ENCODE results near the gene STARD3.

The STARD3 gene

GRCh38 chr17:39604911-39605491 is 31.9 kb upstream of the STARD3 start:
- DNase-seq, result no peak

DNA sequence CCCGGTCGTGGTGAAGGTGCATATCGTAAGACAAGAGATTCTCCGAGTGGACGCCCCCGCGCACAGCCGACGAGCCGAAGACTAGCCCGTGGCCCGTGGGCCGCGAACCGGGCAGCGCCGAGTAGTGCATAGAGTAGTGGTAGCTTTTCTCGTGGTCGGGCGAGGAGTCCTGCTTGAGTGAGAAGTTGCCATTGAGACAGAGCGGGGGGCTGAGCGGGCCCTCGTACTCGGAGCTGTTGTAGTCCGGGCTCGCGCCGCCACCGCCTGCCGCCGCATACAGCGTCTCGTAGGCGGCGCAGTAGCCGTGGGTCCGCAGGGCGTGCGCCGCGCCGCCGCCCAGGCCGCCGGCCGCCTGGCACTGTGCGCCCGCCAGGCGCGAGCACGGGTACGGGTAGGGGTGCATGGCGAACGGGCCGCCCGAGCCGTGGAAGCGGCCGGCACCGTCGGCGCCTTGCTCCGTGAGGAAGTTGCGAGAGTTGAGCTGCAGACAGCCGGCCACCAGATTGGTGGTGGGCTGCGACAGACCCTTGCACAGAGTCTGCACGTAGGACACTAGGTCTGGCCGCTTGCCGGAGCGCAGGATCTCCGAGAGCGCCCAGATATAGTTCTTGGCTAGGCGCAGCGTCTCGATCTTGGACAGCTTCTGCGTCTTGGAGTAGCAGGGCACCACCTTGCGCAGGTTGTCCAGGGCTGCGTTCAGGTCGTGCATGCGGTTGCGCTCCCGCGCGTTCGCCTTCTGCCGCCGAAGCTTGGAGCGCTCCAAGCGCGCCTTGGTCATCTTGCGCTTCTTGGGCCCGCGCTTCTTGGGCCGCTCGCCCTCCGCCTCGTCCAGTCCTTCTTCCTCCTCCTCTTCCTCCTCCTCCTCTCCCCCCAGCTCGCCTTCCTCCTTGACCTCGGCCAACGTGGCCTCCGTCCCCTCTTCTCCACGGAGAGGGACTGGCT is 31.2 kb upstream of the STARD3 start:
- no peak for DNase-seq

DNA sequence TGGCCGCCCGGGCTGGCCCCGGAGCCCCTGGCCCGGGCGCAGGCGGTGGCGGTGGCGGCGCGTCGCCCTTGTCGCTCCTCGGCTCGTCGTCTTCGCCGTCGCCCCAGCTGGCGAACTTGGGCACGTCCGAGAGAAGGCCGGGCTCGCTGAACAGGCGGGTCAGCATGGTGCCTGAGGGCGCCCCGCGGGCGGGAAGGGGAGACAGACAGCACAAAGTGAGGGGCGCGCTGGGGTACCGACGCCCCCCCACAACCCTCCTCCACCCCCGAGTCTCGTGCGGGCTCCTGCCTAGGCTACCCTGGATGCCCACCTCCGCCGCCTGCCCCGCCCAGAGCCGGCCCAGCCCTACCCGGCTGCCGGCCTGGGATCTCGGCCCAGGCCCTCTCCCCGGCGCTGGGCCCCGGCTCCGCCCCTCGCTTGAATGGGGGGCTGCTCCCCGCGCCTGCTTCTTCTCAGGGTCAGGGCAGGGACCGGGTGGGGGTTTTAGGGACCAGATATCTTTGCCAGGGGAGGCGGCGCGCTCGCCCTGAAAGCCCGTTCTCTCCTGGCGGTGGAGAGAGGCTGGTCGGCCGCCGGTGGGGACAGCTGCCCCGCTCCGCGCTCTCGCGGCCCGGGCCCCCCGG is 30.4 kb upstream of the STARD3 start:
- DNase-seq, result no peak

- DNase-seq, result no peak
Measured at GRCh38 chr17:39607057-39607850, 29.7 kb upstream of the STARD3 start.

DNA sequence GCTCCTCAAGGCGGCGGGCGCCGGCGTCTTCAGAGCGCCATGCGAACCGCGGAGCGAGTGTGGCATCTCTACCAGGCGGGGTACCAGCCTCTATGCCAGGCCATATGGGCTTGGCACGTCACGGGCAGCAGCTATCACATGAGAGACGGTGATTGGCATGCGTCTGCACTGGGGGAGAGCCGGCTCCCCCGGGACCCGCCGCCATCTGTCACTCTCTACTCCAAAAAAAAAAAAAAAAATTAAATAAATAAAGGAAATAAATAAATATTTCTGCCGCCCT is 29.2 kb upstream of the STARD3 start, which contains the start of gene NEUROD2:
NEUROD2 (minus strand) TSS at position 70 of the 280 bp plus-strand sequence. CDS start 1,321 bp downstream, outside the sequence.
- no peak for DNase-seq

DNA sequence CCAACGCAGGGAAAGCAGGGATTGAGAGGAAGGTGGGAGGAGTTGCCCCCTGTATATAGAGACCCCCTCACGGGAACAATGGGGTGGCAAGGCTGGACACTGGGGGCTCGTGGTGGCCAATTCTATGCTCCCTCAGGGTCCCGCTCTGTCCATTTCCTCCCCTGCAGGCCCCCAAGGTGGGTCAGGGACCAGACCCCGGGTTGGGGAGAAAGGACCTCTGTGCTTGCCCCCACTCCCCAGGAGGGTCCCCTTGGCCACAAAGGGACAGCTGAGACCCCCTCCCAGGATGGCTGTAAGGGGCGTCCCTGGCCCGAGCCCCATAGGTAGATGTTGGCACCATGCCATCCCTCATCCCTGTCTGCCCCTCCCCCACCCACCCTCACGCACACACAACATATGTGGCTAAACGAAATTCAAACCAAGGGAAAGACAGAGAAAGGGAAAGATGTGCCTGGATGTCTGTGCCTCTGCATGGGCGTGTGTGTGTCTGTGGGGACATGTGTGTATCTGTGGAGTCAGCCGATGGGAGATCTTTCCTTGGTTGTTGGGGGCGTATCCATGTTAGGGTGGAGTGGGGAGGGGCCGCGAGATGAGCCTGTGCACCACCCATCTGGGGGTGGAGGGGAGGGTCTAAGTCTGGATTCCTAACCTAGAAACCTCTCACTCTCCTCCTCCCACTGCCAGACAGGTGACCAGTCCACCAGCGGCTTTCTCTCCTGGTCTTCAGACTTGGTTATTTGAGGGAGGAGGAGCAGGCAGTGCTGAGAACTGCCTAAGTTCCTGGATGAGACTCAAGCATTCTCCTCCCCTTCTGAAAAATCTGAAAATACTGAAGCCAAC is 28.6 kb upstream of the STARD3 start:
- no peak for DNase-seq

DNA sequence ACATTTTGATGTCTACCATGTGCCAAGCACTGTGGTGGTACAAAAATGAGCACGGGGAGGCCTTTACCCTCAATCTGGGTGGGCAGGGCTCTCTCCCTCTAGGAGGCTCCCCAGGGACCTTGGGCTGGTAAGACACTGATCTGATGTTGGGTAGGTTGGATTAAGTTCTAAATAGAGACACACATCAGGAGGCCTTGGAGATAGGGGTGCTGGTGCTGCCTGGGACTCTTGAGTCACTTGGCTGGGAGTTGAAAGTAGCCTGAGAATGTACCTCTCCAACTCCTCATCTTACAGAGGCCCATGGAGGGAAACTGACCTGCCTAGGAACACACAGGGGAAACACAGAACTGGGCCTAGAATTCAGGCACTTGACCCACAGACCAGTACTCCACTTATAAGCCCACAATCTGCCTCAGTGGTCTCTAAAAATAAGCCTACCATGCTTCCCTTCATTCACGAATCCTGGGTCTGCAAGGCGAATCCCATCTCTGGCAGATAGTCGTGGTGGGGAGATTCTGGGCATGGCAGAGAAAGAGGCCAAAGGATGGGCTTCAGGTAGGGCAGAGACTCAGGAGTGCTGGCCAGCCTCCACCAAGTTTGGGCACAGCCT is 27.4 kb upstream of the STARD3 start:
- no peak for DNase-seq

DNA sequence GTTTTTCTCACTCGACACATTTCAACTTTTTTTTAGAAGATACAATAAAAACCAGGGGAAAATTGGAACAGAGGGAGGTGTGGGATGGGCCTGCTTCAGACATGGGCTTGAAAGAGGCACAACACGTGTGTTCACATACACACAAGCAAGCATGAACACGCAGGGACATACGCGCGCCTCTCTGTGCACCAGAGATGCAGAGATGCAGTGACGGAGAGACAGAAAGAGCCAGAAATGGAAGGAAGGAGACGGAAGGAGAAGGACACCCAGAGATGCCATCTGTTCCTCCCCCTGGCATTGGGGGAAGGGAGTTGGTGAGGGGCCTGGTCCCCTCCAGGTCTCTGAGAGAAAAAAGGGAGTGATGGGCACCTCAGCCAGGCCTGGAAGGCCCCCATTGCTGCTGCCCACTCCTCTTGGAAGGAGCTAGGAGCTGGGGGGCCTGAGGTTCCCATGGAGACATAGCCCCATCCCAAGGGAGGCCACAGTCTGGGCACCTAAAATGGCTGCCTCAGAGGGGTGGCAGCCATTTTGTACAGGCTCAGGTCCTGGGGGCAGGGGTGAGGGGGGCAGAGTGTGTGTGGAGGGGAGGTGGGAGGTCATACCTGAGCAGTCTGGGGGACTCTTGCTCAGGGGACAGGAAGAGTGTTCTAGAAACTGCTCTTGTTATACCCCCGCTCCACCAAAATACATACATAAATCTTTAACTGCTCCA is 25.4 kb upstream of the STARD3 start:
- no peak for DNase-seq

- no peak for DNase-seq
Measured at GRCh38 chr17:39612291-39612894, 24.6 kb upstream of the STARD3 start.

DNA sequence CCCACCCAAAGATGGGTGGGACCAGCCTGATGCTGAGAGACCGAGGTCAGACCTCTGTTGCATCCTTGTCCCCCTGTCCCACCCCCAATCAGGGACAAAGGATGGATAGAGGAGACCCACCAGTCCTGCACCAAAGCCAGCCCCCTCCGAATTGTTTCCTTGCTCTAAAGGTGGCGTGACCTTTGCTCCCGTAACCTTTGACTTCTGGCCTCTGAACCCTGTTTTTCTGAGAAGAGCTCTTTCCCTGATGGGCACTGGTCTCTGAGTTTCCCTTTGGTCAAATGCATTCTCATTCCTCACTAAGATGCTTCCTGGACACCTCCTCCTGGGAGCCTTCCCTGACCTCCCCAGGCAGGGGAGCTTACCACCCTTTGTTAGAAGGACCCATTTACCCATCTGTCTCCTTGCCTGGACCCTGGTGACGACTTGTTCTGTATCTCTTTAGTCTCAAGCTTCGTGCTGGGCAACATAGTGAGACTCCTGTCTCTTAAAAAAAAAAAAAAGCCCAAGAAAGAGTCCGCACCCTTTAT is 23.9 kb upstream of the STARD3 start:
- DNase-seq, result no peak

GRCh38 chr17:39614545-39615157 is 22.3 kb upstream of the STARD3 start:
- no peak for DNase-seq

- DNase-seq, result no peak
Measured at GRCh38 chr17:39615434-39615833, 21.5 kb upstream of the STARD3 start.

- DNase-seq, result no peak
Measured at GRCh38 chr17:39617100-39617445, 19.9 kb upstream of the STARD3 start.

DNA sequence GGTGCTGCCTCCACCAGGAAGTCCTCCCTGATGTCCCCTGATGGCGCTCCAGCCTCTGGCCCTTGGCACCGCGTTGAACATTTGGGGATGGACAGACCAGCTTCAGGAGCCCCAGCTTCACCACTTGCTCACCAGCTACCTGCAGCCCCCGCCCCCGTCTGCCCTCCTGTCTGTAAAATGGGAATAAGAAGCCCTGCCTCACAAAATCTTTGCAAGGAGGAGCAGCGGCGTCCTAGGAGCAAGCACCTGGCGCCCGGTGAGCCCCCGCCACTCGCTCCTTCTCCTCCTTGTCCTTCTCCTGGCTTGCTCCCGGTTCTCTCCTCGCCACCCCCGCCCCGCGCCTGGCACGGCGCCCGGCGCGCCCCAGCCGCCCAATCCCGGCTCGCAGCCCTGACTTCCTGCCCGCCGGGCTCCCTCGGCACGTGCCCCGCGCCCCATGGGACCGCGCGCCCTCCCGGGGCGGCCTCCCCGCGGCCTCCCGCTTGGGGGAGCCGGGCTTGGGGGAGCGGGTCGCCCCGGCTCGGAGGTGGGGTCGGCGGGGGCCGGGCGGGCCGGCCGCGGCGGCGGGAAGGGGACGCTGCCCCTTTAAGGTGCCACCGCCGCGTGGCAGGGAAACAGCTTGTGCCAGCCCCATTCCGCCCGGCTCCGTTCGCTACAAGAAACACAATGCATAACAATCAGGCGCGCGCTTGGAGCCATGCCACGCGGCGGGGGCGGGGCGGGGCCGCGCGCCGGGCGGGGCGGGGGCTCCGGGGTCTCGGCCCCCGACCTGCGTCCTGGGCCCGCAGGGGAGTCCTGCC is 19.3 kb upstream of the STARD3 start:
- DNase-seq, result peak; percentile 61

DNA sequence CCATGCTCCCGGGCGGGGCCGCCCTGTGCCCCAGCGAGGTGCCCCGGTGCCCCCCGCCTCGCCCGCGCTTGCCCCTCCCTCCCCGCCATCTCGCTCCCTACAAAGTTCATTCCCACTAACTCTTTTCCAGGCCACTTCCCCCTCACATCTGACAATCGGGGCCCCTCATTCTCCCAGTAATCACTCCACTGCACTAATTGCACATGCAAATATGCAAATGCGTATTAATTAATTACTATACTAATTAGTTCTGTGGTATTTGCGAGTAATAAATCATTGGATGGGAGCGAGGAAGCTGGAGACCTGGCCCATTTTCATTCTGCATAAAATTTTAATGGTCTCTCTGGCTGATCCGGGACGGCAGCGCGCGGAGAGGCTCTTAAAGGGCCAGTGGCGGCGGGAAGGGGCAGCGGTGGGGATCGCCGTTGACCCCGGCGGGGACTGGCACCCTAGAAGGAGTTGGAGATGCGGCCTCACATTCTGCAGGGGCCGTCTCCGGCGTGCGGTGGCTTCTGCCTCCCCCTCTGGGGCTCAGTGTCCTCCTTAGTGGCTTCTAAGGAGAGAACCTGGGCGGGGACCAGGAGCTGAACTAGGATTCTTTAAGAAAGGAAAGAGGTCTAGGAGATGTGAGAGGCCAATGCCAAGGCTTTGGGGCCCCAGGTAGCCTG is 18.6 kb upstream of the STARD3 start:
- no peak for DNase-seq

DNA sequence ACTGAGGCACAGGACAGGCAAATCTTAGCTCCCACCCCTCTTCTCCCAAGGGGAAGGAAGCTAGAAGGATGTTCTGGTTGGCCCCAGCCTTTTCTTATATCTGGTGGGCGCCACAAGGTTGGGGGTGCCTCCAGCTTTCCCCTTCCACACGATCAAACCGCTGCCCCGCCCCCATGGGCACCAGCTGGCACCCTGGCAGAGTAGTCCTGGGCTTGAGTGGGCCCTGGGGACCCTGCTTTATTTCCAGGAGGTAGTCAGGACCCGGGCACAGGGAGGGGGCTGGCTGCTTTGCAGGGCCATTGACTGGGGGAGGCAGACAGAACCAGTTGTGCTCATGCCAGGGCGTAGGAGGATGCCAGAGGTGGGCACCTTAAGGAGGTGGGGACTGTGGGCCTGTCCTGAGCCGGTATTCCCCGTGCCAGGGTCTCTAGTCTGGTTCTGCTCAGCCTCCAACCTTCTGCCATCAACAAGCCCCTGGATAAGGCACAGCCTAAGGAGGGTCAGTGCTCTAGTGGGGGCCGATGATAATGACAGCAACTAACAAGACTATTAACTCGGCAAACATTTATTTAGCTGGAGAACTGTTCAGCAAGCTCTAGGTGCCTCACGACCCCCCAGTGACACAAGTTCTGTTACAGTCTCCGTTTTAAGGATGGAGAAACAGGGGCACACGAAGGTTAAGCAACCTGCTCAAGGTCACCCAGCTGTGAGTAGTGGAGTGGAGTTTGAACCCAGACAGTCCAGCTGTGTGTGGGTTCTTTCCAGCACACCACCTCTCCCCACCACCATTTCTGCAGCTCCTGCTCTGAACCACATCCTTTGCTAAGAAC is 17.8 kb upstream of the STARD3 start:
- DNase-seq, result no peak

GRCh38 chr17:39619786-39620101 is 17.2 kb upstream of the STARD3 start:
- no peak for DNase-seq

All from NCI-H2227 treated with DMSO at 0.1 percent for 48 hours (cell line).